Kidney epithelial cell (primary cell): ENCODE measurements around the gene VPS37C. TPM values are rescaled to one million over a fixed set of nuclear protein-coding genes. Genes with fewer than 3 reads are reported as not detected.

Source experiments
- DNase-seq: peaks from one replicate; pipeline ENCODE4 v3.0.0-alpha.2; 2010; ENCODE audit warnings: low read depth
- H3K27me3 ChIP-seq: 2 replicates; pipeline ENCODE4 v1.6.0; 2011; ENCODE audit warnings: low read length; ENCODE audit not compliant: control insufficient read depth, insufficient read depth
- H3K36me3 ChIP-seq: 2 replicates; pipeline ENCODE4 v1.5.1; 2011; ENCODE audit warnings: low read length; ENCODE audit not compliant: control insufficient read depth, insufficient read depth
- H3K4me3 ChIP-seq: 2 replicates; pipeline ENCODE4 v1.5.1; 2011; ENCODE audit warnings: low read depth, mild to moderate bottlenecking, control low read depth, low read length
- CTCF ChIP-seq: IDR thresholded peaks from 2 replicates; pipeline ENCODE4 v1.5.1; 2011; ENCODE audit warnings: mild to moderate bottlenecking, moderate library complexity, low read length, control low read depth, inconsistent platforms; ENCODE audit not compliant: insufficient read depth, poor library complexity, severe bottlenecking
- total RNA-seq: library from RNA; depleted of rRNA; stranded (reverse); fragments of >200 nt; gene quantifications from 2 replicates; pipeline ENCODE4 v1.2.3, GENCODE V29; 2015

Gene VPS37C
- total RNA-seq, 1 donor from 2014 or later, result 24.4 TPM

GRCh38 chr11:61198948-61199523, 37.8 kb upstream of the VPS37C start:
- H3K36me3 ChIP-seq, result no peaks in the 10 kb centered on the region
- TF ChIP-seq CTCF, result no peak
- H3K4me3 ChIP-seq, result no peak overlapping the region
- no peak for DNase-seq
- H3K27me3 ChIP-seq, result peaks cover 5% of the 10 kb centered on the region

- Histone ChIP-seq H3K36me3 (no peaks in the 10 kb centered on the region), H3K4me3 (no peak overlapping the region), H3K27me3 (peaks cover 4% of the 10 kb centered on the region)
- DNase-seq, result no peak
- TF ChIP-seq CTCF, result no peak
Measured at GRCh38 chr11:61198361-61198760, 37.1 kb upstream of the VPS37C start.

- H3K27me3 ChIP-seq, result no peaks in the 10 kb centered on the region
- TF ChIP-seq CTCF, result no peak
- H3K36me3 ChIP-seq, result no peaks in the 10 kb centered on the region
- no peak overlapping the region for H3K4me3 ChIP-seq
- peak; percentile 12 for DNase-seq
Measured at GRCh38 chr11:61195719-61196118, 34.5 kb upstream of the VPS37C start.

GRCh38 chr11:61194981-61195695, 33.9 kb upstream of the VPS37C start:
- peak; percentile 12 for DNase-seq
- TF ChIP-seq CTCF, result no peak
- Histone ChIP-seq H3K27me3 (no peaks in the 10 kb centered on the region), H3K36me3 (no peaks in the 10 kb centered on the region), H3K4me3 (no peak overlapping the region)

GRCh38 chr11:61194169-61194671, 33.0 kb upstream of the VPS37C start:
- no peak for DNase-seq
- no peaks in the 10 kb centered on the region for H3K27me3 ChIP-seq
- no peak for TF ChIP-seq CTCF
- H3K4me3 ChIP-seq, result no peak overlapping the region
- no peaks in the 10 kb centered on the region for H3K36me3 ChIP-seq
